Stimulated activated CD8-positive, alpha-beta memory T cell treated with anti-CD3 and anti-CD28 coated beads, Interleukin-2, amount 100 ng/mL, for 48 hours (primary cell): ENCODE data around the gene FLRT1.
"Not testable (repeated sequence)": the region's sequence is repeated elsewhere in the genome, so short reads cannot be mapped to it uniquely, and the experiment has no call there.

Experiments used
- DNase-seq, 2 donors: peaks; one replicate each; pipeline ENCODE4 v3.0.0-alpha.2; 2020; ENCODE audit warnings: low read depth in 2 of 2

Gene FLRT1

GRCh38 chr11:64025205-64025604 is 10.5 kb upstream of the FLRT1 start:
- DNase-seq, result no peak

- DNase-seq, result no peak
Measured at GRCh38 chr11:64026575-64027205, 9.0 kb upstream of the FLRT1 start.

DNA sequence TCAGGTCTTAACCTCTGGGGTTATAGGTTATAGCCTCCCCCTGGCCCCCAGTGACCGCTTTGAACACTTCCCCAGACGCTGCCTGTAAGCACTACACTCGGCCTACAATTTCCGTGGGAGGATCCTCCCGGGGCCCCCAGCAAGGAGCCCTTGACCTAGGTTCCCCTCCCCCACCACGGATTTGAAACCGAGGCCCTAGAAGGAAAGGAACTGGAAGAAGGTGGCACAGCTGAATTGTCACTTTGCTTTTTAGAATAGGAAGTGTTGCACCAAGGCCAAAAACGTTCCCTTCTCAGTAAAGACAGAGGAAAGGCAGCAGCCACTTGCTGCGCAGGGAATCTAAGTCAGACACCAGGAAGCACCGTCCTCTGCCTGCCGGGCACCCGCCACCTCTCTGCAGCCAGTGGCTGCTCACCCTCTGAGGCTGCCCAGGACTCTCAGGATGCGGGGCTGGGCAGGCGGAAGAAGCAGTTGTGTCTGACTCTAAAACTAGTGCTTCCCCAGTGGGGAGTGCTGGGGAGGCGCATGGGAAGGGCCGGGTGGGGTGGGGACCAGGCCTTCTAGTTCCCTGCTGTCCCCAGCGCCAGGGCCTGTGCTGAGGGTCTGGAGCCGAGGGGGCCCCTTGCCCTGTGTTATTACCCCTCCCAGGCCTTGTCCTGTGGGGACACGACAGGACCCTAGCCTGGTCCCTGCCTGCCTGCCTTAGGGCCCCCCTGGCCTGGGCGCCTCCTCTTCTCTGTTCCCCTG is 7.9 kb upstream of the FLRT1 start:
- no peak for DNase-seq

- no peak for DNase-seq
Measured at GRCh38 chr11:64028398-64029115, 7.2 kb upstream of the FLRT1 start.

DNA sequence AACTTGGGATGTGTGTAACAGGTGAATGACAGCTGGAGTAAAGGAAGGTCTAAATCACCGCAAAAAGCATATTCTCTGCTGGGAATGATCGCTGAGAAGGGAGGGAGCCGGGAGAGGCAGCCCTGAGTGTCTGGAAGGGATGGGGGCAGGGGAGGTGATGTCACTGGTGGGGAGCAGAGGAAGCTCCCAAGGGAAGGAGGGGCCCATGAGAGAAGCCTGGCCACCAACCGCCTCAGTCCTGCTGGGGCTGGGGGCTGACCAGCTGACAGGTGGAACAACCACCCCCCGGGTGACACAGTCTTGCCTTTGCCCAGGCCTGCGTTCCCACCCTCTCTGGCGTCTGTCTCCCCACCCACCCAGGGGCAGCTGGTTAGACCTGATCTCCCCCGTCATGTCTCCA is 6.0 kb upstream of the FLRT1 start:
- DNase-seq, result no peak

DNA sequence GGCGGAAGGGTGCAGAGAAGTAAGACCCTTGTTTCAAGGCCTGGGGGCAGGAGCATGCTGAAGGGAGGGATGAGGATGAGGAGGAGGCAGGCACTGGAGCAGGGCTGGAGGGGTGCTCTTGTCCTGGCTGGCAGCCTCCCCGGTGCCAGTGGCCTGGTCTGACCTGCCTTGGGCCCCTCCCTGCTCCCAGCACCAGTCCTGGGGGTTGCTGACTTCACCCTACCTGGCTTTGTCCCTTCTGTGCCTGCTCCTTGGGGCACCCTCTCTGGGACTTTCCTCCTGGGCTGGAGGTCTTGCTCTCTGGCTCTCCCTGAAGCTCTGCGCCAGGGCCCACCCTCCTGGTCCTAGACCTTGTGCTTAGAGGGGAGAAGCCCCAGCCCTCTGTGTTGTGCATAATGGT is 4.7 kb upstream of the FLRT1 start:
- no peak for DNase-seq

GRCh38 chr11:64032050-64032449 is 3.7 kb upstream of the FLRT1 start:
- DNase-seq, result no peak

- no peak for DNase-seq
Measured at GRCh38 chr11:64034411-64034811, 1.3 kb upstream of the FLRT1 start.

DNA sequence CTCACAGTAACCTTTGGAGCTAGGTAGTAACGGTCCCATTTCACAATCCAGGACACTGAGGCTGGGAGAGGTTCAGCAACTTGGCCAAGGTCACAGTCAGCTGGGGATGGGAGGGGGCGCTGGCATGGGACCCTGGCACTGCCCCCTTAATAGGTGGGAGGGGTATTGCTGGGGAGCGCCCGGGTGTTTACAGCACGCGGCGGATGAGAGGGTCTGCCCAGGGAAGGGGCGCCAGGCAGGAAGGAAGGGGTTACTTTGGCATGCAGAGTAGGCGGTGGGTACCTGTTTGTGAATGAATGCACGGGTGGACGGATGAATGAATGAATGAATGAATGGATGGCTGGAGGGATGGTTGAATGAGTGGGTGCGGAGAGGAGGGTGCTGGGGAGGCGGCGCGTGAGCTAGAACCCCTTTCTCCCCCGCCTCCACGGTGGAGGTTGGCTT is 628 bp upstream of the FLRT1 start:
- DNase-seq, result no peak

DNA sequence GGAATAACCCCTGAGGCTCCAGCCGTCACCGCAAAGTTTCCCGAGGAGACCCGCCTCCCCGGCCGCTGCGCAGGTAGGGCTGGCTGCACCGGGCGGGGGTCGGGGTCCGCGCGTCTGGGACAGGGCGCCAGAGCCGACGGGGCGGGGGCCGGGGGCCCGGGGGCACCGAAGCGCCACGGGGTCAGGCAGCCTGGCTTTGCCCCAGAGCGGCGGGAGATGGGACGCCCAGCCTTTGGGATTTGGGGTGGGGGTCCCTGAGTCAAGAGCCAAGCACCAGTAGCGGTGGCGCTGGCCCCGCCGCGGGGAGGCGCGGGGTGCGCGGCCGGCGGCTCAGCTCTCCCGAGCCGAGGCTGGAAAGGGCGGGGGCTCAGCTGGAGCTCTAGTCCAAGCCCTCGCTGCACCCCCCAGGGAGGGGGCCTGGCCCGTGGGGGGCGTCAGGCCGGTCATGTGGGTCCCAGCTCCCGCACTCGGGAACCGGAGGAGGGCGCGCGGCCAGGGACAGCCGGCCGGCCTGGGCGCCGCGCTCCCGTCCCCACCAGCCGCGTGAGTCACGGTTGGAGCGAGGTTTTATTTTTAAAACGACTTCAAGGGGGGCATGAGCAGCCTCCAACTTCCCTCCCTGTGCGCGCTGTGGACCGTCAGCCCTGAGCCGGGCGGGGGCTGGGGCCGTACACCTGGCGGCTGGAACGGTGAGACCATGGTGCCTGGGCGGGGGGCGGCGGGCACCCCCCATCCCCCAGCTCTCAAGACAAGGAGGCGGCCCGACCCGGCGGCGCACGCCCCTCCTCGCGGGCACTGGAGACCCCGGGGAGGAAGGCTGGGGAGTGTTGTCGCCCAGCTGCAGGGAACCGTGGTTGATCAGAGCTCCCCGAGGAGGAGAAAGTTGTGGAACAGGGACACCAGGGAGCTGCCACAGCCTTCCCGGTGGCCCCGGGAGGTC is 626 bp downstream of the FLRT1 start:
- DNase-seq, result no peak

DNA sequence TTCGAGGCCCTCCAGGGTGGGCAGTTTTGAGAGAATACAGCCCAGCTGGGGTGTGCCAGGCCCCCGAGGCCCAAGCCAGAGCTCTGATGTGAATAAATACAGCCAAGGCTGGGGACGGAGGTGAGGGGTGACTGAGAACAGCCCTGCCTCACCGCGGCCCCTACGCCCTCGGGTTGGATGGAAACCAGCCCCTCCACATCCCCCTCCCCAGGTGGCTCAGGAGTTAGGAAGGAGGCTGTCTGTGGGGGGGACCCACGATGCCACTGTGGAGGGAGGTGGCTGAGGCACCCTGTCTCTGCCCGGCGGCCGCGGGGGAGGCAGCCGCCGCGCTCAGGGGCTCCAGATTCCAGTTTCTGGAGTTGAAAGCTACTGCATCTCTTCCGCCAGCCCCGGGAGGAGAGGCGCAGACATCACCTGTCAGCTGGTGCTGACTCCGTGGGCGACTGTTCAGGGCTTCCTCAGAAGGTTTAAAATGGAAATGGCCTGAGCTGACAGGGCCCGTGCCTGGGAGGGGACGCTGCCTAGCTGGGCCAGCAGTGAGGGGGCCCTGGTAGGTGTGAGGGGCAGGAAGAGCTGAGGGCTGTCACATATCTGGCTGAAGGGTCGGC is 1.4 kb downstream of the FLRT1 start:
- no peak for DNase-seq

DNA sequence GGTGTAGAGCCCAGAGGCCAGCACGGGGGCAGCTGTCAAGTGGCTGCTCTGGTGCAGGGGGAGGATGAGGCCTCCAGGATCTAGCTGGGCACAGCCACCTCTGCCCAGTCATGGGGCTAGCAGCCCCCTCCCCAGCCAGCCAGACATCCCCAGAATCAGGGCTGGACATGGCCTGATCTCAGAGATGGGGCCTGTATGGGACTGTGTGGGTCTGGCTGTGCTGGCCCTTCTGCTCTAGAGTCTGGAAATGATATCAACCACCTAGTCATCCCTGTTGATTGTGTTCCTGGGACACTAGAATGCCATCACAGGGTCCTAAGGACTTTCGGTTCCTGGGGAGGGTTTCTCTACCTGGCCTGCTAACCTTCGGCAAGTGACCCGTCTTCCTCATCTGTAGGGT is 2.8 kb downstream of the FLRT1 start:
- no peak for DNase-seq

DNA sequence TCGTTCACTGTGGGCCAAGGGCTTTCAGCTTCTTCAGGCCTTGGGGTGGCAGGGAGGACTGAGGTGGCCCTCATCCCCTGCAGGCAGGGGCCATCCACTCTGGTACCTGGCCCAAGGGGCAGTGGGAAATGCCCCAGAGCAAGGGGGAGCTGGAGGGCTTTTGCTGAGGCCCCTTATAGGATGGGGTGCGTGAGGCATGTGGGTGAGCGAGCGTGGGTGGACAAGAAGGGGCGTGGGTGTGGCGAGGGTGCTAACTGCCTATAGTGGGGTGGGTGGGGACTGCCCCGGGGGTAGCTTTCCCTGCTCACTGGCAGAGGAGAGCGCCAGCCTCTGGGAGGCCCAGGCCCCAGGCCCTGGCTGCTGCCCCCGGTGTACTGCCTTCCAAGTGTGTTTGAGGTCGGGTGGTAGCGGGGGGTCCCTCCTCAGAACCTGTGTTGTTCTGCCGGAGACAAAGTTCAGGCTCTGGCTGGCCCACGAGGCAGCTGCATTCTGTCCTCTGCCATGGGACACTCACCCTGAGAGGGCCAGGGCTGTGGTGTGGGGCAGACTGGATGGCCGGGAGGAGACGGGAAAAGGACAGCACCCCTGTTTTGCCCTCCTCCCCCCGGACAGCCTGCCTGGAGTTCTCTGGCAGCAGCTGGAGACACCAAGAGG is 3.4 kb downstream of the FLRT1 start:
- DNase-seq, result no peak

GRCh38 chr11:64040684-64041322 is 5.1 kb downstream of the FLRT1 start:
- no peak for DNase-seq

GRCh38 chr11:64041846-64042245 is 6.1 kb downstream of the FLRT1 start:
- DNase-seq, result no peak

DNA sequence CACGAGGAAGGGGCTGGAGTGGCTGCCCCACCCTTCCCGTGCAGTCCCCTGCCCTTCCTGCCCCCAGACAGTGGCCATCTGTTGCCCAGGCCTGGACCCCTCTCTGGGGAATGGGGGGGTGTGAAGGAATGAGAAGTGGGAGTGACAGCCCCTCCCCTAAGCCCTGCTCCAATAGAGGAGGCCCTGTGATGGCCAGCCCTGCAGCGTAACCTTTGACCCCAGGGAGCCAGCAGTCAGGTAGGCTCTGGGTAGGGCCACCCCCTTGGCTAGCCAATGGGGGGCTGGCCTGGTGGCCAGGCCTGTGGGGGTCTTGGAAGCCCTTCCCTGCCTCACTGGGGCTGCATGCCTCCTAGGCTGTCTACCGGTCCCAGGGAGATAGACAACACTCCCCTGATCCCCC is 6.6 kb downstream of the FLRT1 start:
- no peak for DNase-seq

DNA sequence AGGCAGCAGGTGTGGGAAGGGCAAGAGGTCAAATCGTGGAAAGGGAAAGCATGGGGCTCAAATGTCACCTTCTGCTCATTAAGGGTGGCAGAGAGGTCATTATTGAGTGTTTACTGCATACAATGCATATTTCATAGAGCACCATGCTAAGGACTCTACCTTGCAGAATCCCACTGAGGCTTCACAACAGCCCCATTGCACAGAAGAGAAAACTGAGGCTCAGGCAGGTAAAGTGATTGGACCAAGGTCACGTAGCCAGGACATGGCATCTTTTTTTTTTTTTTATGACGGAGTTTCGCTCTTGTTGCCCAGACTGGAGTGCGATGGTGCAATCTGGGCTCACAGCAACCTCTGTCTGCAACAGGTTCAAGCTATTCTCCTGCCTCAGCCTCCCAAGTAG is 7.8 kb downstream of the FLRT1 start:
- DNase-seq, result no peak

- no peak for DNase-seq
Measured at GRCh38 chr11:64044730-64045393, 9.1 kb downstream of the FLRT1 start.

GRCh38 chr11:64045700-64046099 is 10.0 kb downstream of the FLRT1 start:
- DNase-seq, result no peak

GRCh38 chr11:64047373-64047772 is 11.6 kb downstream of the FLRT1 start:
- not testable (repeated sequence) for DNase-seq
